ENCODE measurements around the gene SCAMP1.
A peak's percentile ranks its signal among the peaks of the same experiment; 100 is the strongest.

Gene SCAMP1

DNA sequence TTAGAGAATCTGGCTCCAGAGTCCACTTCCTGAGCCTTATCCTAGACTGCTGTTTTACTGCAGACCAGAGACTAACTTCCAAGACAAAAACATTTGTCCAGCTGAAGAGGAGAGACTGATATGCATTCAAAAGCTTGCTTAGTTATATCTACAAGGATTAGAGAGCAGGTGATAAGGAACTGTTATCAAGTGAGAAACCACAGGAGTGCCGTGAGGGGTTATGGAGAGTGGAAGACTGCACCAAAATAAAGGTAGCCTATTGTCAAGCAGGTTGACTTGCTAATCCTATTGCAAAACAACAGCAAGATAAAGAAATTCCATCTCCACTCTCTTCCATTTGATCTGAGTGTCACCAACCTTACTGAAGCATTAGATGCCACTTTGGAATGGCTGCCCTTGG is 139.1 kb downstream of the SCAMP1 start:
- no peaks in the 10 kb centered on the region for H3K27me3 ChIP-seq (replicated peaks; ENCODE audit: control insufficient read depth, insufficient read depth, low read length)
- peaks cover 55% of the 10 kb centered on the region for H3K4me1 ChIP-seq (ENCODE audit: control insufficient read depth, insufficient read depth, low read length)
- H3K9me3 ChIP-seq (ENCODE audit: control insufficient read depth, low read length): no peaks in the 10 kb centered on the region
- no peak overlapping the region for H3K4me3 ChIP-seq (ENCODE audit: low read length)
- no peaks in the 10 kb centered on the region for H3K36me3 ChIP-seq (ENCODE audit: control insufficient read depth, insufficient read depth, low read length, severe bottlenecking)
- H3K9ac ChIP-seq (ENCODE audit: low read length): no peak overlapping the region
- DNase-seq (ENCODE audit: low read depth): no peak

DNA sequence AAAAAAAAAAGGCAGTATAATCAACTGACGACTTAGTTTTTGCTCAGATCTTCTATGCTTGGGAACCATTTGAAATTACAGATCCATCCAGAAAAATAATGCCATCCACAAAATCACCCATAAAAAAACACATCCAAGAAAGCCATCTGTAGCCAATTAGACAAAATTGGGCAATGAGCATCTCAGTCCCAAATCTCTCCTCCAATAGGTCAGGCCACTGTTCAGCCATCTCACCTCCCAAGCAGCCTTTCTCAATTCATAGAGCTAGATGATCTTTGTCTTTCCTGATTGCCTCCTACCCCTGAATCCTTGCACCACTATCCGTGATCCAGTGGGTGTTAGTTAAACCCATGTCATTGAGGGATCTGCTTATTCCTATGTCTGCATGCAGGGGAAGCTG is 139.6 kb downstream of the SCAMP1 start:
- Histone ChIP-seq H3K9me3 (ENCODE audit: control insufficient read depth, low read length) (no peaks in the 10 kb centered on the region), H3K9ac (ENCODE audit: low read length) (no peak overlapping the region), H3K4me3 (ENCODE audit: low read length) (no peak overlapping the region), H3K27me3 (replicated peaks; ENCODE audit: control insufficient read depth, insufficient read depth, low read length) (no peaks in the 10 kb centered on the region), H3K4me1 (ENCODE audit: control insufficient read depth, insufficient read depth, low read length) (peaks cover 61% of the 10 kb centered on the region), H3K36me3 (ENCODE audit: control insufficient read depth, insufficient read depth, low read length, severe bottlenecking) (no peaks in the 10 kb centered on the region)
- peak; percentile 59 for DNase-seq (ENCODE audit: low read depth)

DNA sequence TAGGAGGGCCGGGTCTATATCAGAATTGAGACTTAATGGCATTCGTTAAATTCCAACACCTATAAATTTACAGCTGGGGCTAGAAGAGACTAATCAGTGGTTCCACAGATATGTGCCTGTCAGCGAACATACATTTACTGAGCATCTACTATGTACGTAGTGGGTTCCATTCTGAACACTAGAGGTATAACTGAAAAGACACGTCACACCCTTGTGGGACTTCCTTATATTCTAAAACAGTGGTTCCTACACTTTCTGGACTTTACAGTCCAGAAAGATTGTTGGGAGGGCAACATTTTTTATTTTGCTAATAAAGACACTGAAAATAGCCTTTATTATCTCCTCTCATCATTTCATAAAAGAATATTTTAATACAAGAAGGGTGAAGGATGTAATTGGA is 140.5 kb downstream of the SCAMP1 start:
- H3K9ac ChIP-seq (ENCODE audit: low read length): no peak overlapping the region
- H3K36me3 ChIP-seq (ENCODE audit: control insufficient read depth, insufficient read depth, low read length, severe bottlenecking): no peaks in the 10 kb centered on the region
- no peaks in the 10 kb centered on the region for H3K27me3 ChIP-seq (replicated peaks; ENCODE audit: control insufficient read depth, insufficient read depth, low read length)
- H3K9me3 ChIP-seq (ENCODE audit: control insufficient read depth, low read length): no peaks in the 10 kb centered on the region
- DNase-seq (ENCODE audit: low read depth): no peak
- H3K4me1 ChIP-seq (ENCODE audit: control insufficient read depth, insufficient read depth, low read length): peaks cover 68% of the 10 kb centered on the region
- no peak overlapping the region for H3K4me3 ChIP-seq (ENCODE audit: low read length)

DNA sequence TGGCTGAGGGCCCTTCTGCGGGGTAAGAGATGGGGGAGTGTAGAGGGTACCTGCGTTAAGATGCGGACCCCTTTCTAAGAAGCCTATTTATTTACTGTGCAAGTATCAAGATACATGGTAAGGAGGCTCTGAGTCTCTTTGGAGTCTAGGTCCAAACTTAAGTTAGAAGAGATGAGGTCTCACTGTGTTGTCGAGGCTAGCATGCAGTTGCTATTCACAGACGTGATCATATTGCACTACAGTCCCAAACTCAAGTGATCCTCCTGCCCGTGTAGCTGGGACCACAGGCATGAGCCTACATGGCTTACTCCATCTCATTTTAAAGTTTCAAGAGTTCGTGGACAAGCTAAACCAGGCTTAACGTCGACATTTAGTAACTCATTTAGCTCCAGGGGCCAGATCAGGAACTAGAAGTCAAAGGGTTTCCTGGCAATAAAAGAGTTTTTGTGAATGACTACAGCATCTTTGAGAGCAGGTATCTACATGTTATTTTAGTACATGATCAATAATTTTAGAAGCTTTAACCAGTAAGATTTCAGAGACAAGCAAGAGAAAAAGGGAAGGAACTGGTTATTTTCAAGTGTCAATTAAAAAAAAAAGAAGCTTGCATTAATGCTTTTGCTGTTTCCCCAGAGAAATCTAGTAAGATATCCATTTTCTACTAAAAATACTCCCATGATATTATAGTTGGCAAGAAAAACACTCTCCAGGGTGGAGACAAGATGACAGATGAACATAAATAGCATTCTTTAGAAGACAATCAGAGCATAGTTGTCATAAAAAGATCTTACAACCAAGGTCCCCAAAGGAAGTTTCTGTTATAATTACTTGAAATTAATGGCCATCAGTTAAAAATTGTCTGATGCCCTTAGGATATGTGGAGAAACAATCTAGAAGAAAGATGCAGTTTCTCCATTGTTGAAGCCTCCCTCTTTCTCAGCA is 141.3 kb downstream of the SCAMP1 start:
- DNase-seq (ENCODE audit: low read depth): peak; percentile 44
- no peaks in the 10 kb centered on the region for H3K36me3 ChIP-seq (ENCODE audit: control insufficient read depth, insufficient read depth, low read length, severe bottlenecking)
- no peaks in the 10 kb centered on the region for H3K9me3 ChIP-seq (ENCODE audit: control insufficient read depth, low read length)
- H3K4me3 ChIP-seq (ENCODE audit: low read length): no peak overlapping the region
- no peak overlapping the region for H3K9ac ChIP-seq (ENCODE audit: low read length)
- H3K4me1 ChIP-seq (ENCODE audit: control insufficient read depth, insufficient read depth, low read length): peaks cover 69% of the 10 kb centered on the region
- H3K27me3 ChIP-seq (replicated peaks; ENCODE audit: control insufficient read depth, insufficient read depth, low read length): no peaks in the 10 kb centered on the region

DNA sequence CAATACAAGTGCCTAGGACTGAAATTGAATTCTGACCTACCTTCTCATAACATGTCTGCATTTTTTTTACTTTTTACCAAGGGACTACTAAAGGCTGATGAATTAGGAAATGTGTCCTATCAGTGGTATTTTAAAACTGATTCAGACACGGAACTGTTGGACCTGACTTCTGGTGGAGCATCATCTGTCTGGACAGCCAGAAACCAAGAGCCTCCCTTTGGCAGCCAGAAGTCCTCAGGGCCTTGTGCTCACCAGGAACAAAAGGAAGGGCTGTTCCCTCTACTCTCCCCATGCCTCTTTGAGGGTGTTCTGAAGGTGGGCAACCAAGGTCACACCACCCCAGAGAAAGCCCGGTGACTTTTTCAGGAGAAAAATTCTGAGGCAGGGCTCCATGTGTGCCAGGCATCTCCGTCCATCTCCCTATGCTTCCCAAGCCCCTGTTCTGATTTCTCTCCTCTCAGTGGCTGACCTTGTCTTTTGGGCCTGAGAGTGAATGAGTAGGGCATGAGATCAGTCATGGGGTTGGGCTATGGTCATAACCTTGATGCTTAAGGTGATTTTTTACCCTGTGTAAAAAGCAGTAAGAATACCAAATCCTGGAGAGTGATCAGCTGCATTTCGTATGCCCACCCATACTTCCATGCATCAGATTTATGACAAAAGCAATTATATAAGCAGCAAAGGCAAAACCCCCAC is 143.7 kb downstream of the SCAMP1 start:
- Histone ChIP-seq H3K27me3 (replicated peaks; ENCODE audit: control insufficient read depth, insufficient read depth, low read length) (no peaks in the 10 kb centered on the region), H3K4me1 (ENCODE audit: control insufficient read depth, insufficient read depth, low read length) (peaks cover 83% of the 10 kb centered on the region), H3K36me3 (ENCODE audit: control insufficient read depth, insufficient read depth, low read length, severe bottlenecking) (no peaks in the 10 kb centered on the region), H3K9ac (ENCODE audit: low read length) (peak overlapping the region; percentile 13), H3K9me3 (ENCODE audit: control insufficient read depth, low read length) (no peaks in the 10 kb centered on the region), H3K4me3 (ENCODE audit: low read length) (peak overlapping the region; percentile 11)
- no peak for DNase-seq (ENCODE audit: low read depth)

DNA sequence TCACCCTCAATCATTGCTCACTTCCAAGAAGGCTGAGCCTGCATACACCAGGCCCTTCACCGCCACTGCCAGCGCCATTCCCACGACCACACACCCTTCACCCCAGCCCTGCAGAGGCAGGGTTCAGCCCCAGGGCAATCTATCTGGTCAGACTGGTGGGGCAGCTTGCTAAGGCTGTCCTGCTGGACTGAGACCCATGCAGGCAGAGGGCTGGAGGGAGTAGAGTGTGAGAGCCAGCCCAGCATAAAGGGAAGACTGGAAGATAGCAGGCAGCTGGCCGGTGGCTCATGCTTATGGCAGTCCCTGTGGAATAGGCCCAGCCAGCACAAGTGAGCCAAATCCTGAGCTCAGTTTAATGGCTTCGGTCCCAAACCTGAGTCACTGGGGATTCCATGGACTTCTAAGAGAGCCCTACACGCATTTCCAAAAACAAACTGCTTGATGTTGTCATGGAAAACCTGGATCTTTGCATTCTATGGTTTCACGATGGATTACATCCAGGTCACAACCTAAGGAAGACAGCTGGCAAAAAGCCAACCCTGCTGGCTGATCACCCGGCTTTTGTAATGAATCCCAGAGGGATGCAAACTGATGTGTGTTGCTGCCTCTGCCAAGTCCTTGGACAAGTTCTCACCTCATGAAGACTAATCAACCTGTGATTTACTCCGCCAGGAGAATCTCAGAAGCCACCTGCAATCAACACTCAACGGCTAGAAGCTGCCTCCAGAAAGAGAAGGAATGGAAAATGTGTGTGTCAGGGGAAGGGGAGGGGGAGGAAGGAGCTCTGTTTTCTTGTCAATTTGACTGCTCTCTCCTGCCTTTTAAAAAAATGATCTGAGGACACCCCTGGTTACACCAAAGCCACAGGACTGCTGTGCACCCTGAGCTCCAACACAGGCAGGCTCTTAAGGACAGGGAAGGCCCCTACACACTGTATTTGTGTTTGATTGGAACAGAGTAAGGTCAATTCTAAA is 144.6 kb downstream of the SCAMP1 start:
- no peaks in the 10 kb centered on the region for H3K36me3 ChIP-seq (ENCODE audit: control insufficient read depth, insufficient read depth, low read length, severe bottlenecking)
- peaks cover 87% of the 10 kb centered on the region for H3K4me1 ChIP-seq (ENCODE audit: control insufficient read depth, insufficient read depth, low read length)
- no peaks in the 10 kb centered on the region for H3K9me3 ChIP-seq (ENCODE audit: control insufficient read depth, low read length)
- no peaks in the 10 kb centered on the region for H3K27me3 ChIP-seq (replicated peaks; ENCODE audit: control insufficient read depth, insufficient read depth, low read length)
- H3K9ac ChIP-seq (ENCODE audit: low read length): peak overlapping the region; percentile 13
- peak; percentile 95 for DNase-seq (ENCODE audit: low read depth)
- H3K4me3 ChIP-seq (ENCODE audit: low read length): peak overlapping the region; percentile 11

DNA sequence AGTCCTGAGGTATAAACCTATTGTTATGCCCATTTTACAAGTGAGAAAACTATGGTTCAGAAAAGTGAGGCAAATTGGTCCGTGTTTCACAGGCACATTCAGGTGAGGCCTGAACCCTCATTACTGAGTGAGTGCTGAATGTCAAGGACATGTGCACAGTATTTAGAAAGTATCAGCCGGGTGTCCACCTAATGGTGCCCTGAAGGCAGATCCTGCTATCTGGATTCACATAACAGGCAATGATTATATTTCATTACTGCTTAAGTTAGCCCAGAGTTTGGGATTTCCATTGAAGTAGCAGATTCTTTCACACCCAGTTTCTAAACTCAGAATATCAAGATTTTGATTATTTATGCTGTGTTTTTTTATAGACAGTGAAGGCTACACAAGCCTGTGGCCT is 145.4 kb downstream of the SCAMP1 start:
- Histone ChIP-seq H3K4me3 (ENCODE audit: low read length) (no peak overlapping the region), H3K4me1 (ENCODE audit: control insufficient read depth, insufficient read depth, low read length) (peaks cover 88% of the 10 kb centered on the region), H3K9ac (ENCODE audit: low read length) (no peak overlapping the region), H3K27me3 (replicated peaks; ENCODE audit: control insufficient read depth, insufficient read depth, low read length) (no peaks in the 10 kb centered on the region), H3K36me3 (ENCODE audit: control insufficient read depth, insufficient read depth, low read length, severe bottlenecking) (no peaks in the 10 kb centered on the region), H3K9me3 (ENCODE audit: control insufficient read depth, low read length) (no peaks in the 10 kb centered on the region)
- no peak for DNase-seq (ENCODE audit: low read depth)

DNA sequence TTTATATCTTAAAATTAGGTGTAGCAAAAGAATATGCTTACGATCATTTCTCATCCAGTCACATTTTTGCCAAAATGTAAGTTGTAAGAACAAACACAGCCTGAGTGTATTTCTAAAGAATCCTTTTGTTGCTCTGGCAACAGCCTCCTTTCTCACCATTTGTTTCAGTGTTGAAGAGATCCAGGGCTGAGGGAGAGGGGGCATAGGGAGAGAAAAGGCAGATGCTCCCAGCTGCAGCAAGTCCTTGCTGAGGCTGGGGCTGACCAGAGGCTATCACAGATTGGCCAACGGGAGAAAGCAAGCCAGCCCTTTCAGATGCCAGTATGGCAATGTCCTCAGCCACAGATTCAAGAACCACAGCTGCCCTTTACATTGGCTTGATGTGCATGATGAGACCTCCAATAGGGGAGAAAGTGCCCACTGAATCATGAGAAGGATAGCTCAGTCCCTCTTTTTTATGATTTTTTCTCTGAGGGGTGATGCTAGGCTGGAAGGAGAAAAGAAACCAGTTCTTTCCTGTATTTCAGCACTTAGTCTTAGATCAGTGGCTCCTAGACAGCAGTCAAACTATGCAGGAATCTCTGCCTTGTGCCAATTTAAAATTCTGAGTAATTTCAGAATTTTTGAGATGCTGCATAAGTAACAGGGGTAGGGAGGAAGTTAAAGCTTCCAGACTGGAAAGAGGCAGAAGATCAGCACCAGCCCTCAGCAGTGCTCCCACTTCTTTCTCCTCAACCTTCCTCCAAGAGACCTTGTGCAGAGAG is 146.0 kb downstream of the SCAMP1 start:
- Histone ChIP-seq H3K9ac (ENCODE audit: low read length) (no peak overlapping the region), H3K9me3 (ENCODE audit: control insufficient read depth, low read length) (no peaks in the 10 kb centered on the region), H3K27me3 (replicated peaks; ENCODE audit: control insufficient read depth, insufficient read depth, low read length) (no peaks in the 10 kb centered on the region), H3K36me3 (ENCODE audit: control insufficient read depth, insufficient read depth, low read length, severe bottlenecking) (no peaks in the 10 kb centered on the region), H3K4me1 (ENCODE audit: control insufficient read depth, insufficient read depth, low read length) (peaks cover 82% of the 10 kb centered on the region), H3K4me3 (ENCODE audit: low read length) (no peak overlapping the region)
- DNase-seq (ENCODE audit: low read depth): peak; percentile 58

DNA sequence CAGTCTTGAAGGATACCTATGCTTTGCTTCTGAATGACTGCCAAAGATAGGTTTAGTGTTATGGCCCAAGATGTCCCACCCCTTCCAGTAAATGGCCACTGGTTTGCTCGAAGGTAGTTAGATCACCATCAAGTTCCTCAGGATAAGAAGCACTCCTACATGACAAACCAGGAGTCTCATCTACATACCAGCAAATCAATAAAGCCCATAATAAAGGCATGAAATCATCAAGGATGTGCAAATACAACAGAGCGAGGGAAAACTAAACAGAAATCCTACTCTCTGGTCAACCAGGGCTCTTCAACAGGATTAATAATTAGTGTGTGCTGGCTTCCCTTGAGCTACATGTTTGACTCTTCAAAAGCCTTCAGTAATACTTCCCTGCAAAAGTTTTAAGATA is 147.1 kb downstream of the SCAMP1 start:
- peaks cover 72% of the 10 kb centered on the region for H3K4me1 ChIP-seq (ENCODE audit: control insufficient read depth, insufficient read depth, low read length)
- no peaks in the 10 kb centered on the region for H3K27me3 ChIP-seq (replicated peaks; ENCODE audit: control insufficient read depth, insufficient read depth, low read length)
- no peak overlapping the region for H3K4me3 ChIP-seq (ENCODE audit: low read length)

DNA sequence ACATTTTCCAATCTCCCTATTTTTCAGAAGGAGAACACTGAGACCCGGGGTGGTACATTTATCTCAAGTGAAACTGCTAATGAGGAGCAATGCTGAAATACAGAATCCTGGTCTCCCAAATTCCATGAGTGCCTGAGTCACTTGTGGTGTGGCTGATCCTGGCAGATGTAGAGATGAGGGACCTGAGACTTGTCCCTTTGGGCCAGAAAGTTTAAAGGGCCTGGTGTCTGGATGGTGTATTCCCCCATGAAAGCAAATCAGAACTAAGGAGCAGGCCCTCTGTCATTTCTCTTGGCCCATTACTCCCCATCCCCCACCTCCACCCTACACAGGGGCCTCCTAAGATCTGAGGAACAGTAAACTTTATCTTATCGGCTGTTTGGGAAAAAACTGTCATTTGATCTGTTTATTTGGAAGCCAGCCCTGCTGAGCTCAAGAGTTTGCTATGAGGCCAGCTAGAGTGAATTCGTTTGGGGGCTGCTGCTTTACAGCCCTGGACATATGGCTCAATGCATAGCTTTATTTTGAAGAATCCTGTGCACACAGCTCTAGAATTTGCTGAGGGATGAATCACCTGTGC is 147.9 kb downstream of the SCAMP1 start:
- Histone ChIP-seq H3K4me1 (ENCODE audit: control insufficient read depth, insufficient read depth, low read length) (peaks cover 71% of the 10 kb centered on the region), H3K4me3 (ENCODE audit: low read length) (peak overlapping the region; percentile 74)

More for the DNA sequence above, 147.1 kb downstream of the SCAMP1 start:
- no peak overlapping the region for H3K9ac ChIP-seq (ENCODE audit: low read length)
- no peaks in the 10 kb centered on the region for H3K9me3 ChIP-seq (ENCODE audit: control insufficient read depth, low read length)
- no peak for DNase-seq (ENCODE audit: low read depth)
- H3K36me3 ChIP-seq (ENCODE audit: control insufficient read depth, insufficient read depth, low read length, severe bottlenecking): no peaks in the 10 kb centered on the region

More for the DNA sequence above, 147.9 kb downstream of the SCAMP1 start:
- H3K9ac ChIP-seq (ENCODE audit: low read length): peak overlapping the region; percentile 75
- H3K9me3 ChIP-seq (ENCODE audit: control insufficient read depth, low read length): no peaks in the 10 kb centered on the region
- H3K36me3 ChIP-seq (ENCODE audit: control insufficient read depth, insufficient read depth, low read length, severe bottlenecking): no peaks in the 10 kb centered on the region
- DNase-seq (ENCODE audit: low read depth): peak; percentile 65
- H3K27me3 ChIP-seq (replicated peaks; ENCODE audit: control insufficient read depth, insufficient read depth, low read length): no peaks in the 10 kb centered on the region

Data from adipocyte (in vitro differentiated cells).